ENCODE measurements around the gene MCF2L2. TPM values are rescaled to one million over a fixed set of nuclear protein-coding genes. Genes with fewer than 3 reads are reported as not detected.

Gene MCF2L2
- total and polyA plus RNA-seq, 2 donors (not counting 1 experiment from before 2014, with no cell fraction given) = 0.03 to 1.6 TPM

- Mint-ChIP-seq H3K27ac (no peak overlapping the region), H3K9me3 (ENCODE audit: insufficient read depth) (no peaks in the 10 kb centered on the region), H3K4me1 (no peaks in the 10 kb centered on the region), H3K4me3 (no peak overlapping the region), H3K27me3 (peaks cover 6% of the 10 kb centered on the region)
- Histone ChIP-seq H3K4me3 (ENCODE audit: control extremely low read depth in 1 of 5, extremely low read depth in 1 of 5, insufficient read depth in 1 of 5, low read depth in 2 of 5, low read length in 4 of 5) (no peak overlapping the region), H3K4me2 (replicated peaks; ENCODE audit: low read depth, low read length, poor library complexity, severe bottlenecking) (no peak overlapping the region), H3K27me3 (replicated peaks in 1 of 4; ENCODE audit: control extremely low read depth in 1 of 4, control insufficient read depth in 3 of 4, insufficient read depth in 4 of 4, low read length in 3 of 4) (no peaks in the 10 kb centered on the region), H3K4me1 (ENCODE audit: control insufficient read depth in 2 of 2, insufficient read depth in 2 of 2, low read length in 2 of 2) (no peaks in the 10 kb centered on the region), H3K9ac (ENCODE audit: low read length) (no peak overlapping the region), H2AFZ (ENCODE audit: insufficient read depth, low read depth, low read length, poor library complexity, severe bottlenecking) (no peak overlapping the region), H4K20me1 (ENCODE audit: control insufficient read depth, insufficient read depth, low read length, poor library complexity, severe bottlenecking) (no peaks in the 10 kb centered on the region), H3K79me2 (ENCODE audit: control insufficient read depth, insufficient read depth, low read length) (no peaks in the 10 kb centered on the region), H3K27ac (ENCODE audit: low read length in 2 of 2) (no peak overlapping the region), H3K36me3 (replicated peaks in 1 of 2; ENCODE audit: control extremely low read depth in 1 of 2, control insufficient read depth in 1 of 2, extremely low read depth in 1 of 2, insufficient read depth in 2 of 2, low read length in 1 of 2) (no peaks in the 10 kb centered on the region), H3K9me3 (ENCODE audit: control extremely low read depth in 1 of 3, control insufficient read depth in 2 of 3, insufficient read depth in 1 of 3, low read length in 2 of 3) (no peaks in the 10 kb centered on the region)
- POLR2A ChIA-PET = no interaction called here
- CTCF ChIA-PET = interaction anchor here (0.9 to 1.3 kb wide), 3 partner anchors 21 to 358 kb away, joined by 3 read pairs; no protein-coding TSS in a partner anchor
- intact Hi-C loops (cut with micrococcal nuclease) = no loop called here
- TF ChIP-seq CTCF (IDR thresholded peaks at IDR 0.05) (no peak), EZH2 (IDR thresholded peaks at IDR 0.05; ENCODE audit: borderline replicate concordance, insufficient read depth, low read depth, low read length, poor library complexity, severe bottlenecking) (no peak)
- ATAC-seq (ENCODE audit: low read depth) = no peak
- no peak for DNase-seq
- WGBS (ENCODE audit: insufficient coverage) = 100% methylated on average over 1 of the region's 2 CpGs
These were observed 19.2 kb downstream of the MCF2L2 start for GRCh38 chr3:183409219-183409618.

GRCh38 chr3:183401678-183402077 lies 26.7 kb downstream of the MCF2L2 start:
- Mint-ChIP-seq H3K27ac (no peak overlapping the region), H3K4me3 (no peak overlapping the region), H3K27me3 (peaks cover 1% of the 10 kb centered on the region), H3K4me1 (no peaks in the 10 kb centered on the region), H3K9me3 (ENCODE audit: insufficient read depth) (no peaks in the 10 kb centered on the region)
- H3K4me2 ChIP-seq (replicated peaks; ENCODE audit: low read depth, low read length, poor library complexity, severe bottlenecking) = no peak overlapping the region
- H3K36me3 ChIP-seq (replicated peaks in 1 of 2; ENCODE audit: control extremely low read depth in 1 of 2, control insufficient read depth in 1 of 2, extremely low read depth in 1 of 2, insufficient read depth in 2 of 2, low read length in 1 of 2) = no peaks in the 10 kb centered on the region
- H3K4me3 ChIP-seq (ENCODE audit: control extremely low read depth in 1 of 5, extremely low read depth in 1 of 5, insufficient read depth in 1 of 5, low read depth in 2 of 5, low read length in 4 of 5) = no peak overlapping the region
- DNase-seq (no peak), ATAC-seq (ENCODE audit: low read depth) (no peak)
- no peak overlapping the region for H2AFZ ChIP-seq (ENCODE audit: insufficient read depth, low read depth, low read length, poor library complexity, severe bottlenecking)
- no peaks in the 10 kb centered on the region for H3K4me1 ChIP-seq (ENCODE audit: control insufficient read depth in 2 of 2, insufficient read depth in 2 of 2, low read length in 2 of 2)
- POLR2A ChIA-PET = no interaction called here
- TF ChIP-seq CTCF (IDR thresholded peaks at IDR 0.05) (no peak), EZH2 (IDR thresholded peaks at IDR 0.05; ENCODE audit: borderline replicate concordance, insufficient read depth, low read depth, low read length, poor library complexity, severe bottlenecking) (no peak)
- H4K20me1 ChIP-seq (ENCODE audit: control insufficient read depth, insufficient read depth, low read length, poor library complexity, severe bottlenecking) = no peaks in the 10 kb centered on the region
- H3K9ac ChIP-seq (ENCODE audit: low read length) = no peak overlapping the region
- no peaks in the 10 kb centered on the region for H3K9me3 ChIP-seq (ENCODE audit: control extremely low read depth in 1 of 3, control insufficient read depth in 2 of 3, insufficient read depth in 1 of 3, low read length in 2 of 3)
- no CpG with 5 or more reads among the region's 1 CpG for WGBS (ENCODE audit: insufficient coverage)
- CTCF ChIA-PET = interaction anchor here (0.7 to 1.0 kb wide), 4 partner anchors 16 to 279 kb away, joined by 3 to 5 read pairs (median 4); no protein-coding TSS in a partner anchor
- peaks cover 0 to 3% (median 0%) of the 10 kb centered on the region in 4 experiments for H3K27me3 ChIP-seq (replicated peaks in 1 of 4; ENCODE audit: control extremely low read depth in 1 of 4, control insufficient read depth in 3 of 4, insufficient read depth in 4 of 4, low read length in 3 of 4)
- intact Hi-C loops (cut with micrococcal nuclease) = no loop called here
- no peak overlapping the region for H3K27ac ChIP-seq (ENCODE audit: low read length in 2 of 2)
- no peaks in the 10 kb centered on the region for H3K79me2 ChIP-seq (ENCODE audit: control insufficient read depth, insufficient read depth, low read length)

Data from B cell (primary cell).